Measurements from ENCODE around the gene SCYL1. TPM values are rescaled to one million over a fixed set of nuclear protein-coding genes. Genes with fewer than 3 reads are reported as not detected.
A peak's percentile ranks its signal among the peaks of the same experiment; 100 is the strongest.

The SCYL1 gene
- total RNA-seq, 2 experiments from 2014 or later: 56.8 to 62.9 TPM

DNA sequence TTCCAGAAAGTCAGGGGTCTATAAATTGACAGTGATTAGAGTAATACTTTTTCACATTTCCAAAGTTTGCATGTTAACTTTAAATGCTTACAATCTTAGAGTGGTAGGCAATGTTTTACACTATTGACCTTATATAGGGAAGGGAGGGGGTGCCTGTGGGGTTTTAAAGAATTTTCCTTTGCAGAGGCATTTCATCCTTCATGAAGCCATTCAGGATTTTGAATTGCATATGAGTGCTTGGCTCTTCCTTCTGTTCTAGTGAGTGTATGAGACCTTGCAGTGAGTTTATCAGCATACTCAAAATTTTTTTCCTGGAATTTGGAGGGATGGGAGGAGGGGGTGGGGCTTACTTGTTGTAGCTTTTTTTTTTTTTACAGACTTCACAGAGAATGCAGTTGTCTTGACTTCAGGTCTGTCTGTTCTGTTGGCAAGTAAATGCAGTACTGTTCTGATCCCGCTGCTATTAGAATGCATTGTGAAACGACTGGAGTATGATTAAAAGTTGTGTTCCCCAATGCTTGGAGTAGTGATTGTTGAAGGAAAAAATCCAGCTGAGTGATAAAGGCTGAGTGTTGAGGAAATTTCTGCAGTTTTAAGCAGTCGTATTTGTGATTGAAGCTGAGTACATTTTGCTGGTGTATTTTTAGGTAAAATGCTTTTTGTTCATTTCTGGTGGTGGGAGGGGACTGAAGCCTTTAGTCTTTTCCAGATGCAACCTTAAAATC lies 20.8 kb upstream of the SCYL1 start:
- H3K27ac ChIP-seq (ENCODE audit: low read depth, low read length, poor library complexity, severe bottlenecking): peak overlapping the region; percentile 98
- peak overlapping the region; percentile 79 for H3K4me3 ChIP-seq (ENCODE audit: low read depth, low read length, poor library complexity, severe bottlenecking)
- no peaks in the 10 kb centered on the region for H3K9me3 ChIP-seq (ENCODE audit: low read length)
- peaks cover 52% of the 10 kb centered on the region for H3K4me1 ChIP-seq (ENCODE audit: insufficient read depth, low read length, poor library complexity, severe bottlenecking)
- no peak overlapping the region for H2AFZ ChIP-seq (ENCODE audit: low read length)
- DNase-seq (ENCODE audit: low spot score): no peak
- BruUV-seq (replicated peaks): no TSS peak
- POLR2A ChIA-PET: interaction anchor here (0.7 to 6.7 kb wide), 5 partner anchors 16 to 86 kb away, joined by 3 to 50 read pairs (median 7); no protein-coding TSS in a partner anchor
- H3K79me2 ChIP-seq (ENCODE audit: insufficient read depth, low read depth, low read length): peaks cover 75% of the 10 kb centered on the region
- peaks cover 76% of the 10 kb centered on the region for H3K36me3 ChIP-seq (ENCODE audit: insufficient read depth, low read length)
- CTCF ChIA-PET (ENCODE audit: unreplicated experiment): no interaction called here
- H3K9me2 ChIP-seq (ENCODE audit: insufficient read depth, low read length): no peaks in the 10 kb centered on the region
- TF ChIP-seq, protein P1, sequence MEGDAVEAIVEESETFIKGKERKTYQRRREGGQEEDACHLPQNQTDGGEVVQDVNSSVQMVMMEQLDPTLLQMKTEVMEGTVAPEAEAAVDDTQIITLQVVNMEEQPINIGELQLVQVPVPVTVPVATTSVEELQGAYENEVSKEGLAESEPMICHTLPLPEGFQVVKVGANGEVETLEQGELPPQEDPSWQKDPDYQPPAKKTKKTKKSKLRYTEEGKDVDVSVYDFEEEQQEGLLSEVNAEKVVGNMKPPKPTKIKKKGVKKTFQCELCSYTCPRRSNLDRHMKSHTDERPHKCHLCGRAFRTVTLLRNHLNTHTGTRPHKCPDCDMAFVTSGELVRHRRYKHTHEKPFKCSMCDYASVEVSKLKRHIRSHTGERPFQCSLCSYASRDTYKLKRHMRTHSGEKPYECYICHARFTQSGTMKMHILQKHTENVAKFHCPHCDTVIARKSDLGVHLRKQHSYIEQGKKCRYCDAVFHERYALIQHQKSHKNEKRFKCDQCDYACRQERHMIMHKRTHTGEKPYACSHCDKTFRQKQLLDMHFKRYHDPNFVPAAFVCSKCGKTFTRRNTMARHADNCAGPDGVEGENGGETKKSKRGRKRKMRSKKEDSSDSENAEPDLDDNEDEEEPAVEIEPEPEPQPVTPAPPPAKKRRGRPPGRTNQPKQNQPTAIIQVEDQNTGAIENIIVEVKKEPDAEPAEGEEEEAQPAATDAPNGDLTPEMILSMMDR (conservative IDR thresholded peaks at IDR 0.05; ENCODE audit: low read length): no peak
- no peak for TF ChIP-seq EZH2phosphoT487 (IDR thresholded peaks at IDR 0.05; ENCODE audit: borderline replicate concordance, low read depth, low read length)
- H3K4me2 ChIP-seq (ENCODE audit: low read length): peak overlapping the region; percentile 98
- intact Hi-C loops (cut with micrococcal nuclease; ENCODE audit: unreplicated experiment): no loop called here
- peaks cover 69% of the 10 kb centered on the region for H4K20me1 ChIP-seq (ENCODE audit: insufficient read depth, low read length)

DNA sequence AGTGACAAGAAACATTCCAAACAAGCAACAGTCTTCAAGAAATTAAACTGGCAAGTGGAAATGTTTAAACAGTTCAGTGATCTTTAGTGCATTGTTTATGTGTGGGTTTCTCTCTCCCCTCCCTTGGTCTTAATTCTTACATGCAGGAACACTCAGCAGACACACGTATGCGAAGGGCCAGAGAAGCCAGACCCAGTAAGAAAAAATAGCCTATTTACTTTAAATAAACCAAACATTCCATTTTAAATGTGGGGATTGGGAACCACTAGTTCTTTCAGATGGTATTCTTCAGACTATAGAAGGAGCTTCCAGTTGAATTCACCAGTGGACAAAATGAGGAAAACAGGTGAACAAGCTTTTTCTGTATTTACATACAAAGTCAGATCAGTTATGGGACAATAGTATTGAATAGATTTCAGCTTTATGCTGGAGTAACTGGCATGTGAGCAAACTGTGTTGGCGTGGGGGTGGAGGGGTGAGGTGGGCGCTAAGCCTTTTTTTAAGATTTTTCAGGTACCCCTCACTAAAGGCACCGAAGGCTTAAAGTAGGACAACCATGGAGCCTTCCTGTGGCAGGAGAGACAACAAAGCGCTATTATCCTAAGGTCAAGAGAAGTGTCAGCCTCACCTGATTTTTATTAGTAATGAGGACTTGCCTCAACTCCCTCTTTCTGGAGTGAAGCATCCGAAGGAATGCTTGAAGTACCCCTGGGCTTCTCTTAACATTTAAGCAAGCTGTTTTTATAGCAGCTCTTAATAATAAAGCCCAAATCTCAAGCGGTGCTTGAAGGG lies 20.0 kb upstream of the SCYL1 start:
- peak overlapping the region; percentile 98 for H3K4me2 ChIP-seq (ENCODE audit: low read length)
- peak overlapping the region; percentile 79 for H3K4me3 ChIP-seq (ENCODE audit: low read depth, low read length, poor library complexity, severe bottlenecking)
- peaks cover 59% of the 10 kb centered on the region for H3K4me1 ChIP-seq (ENCODE audit: insufficient read depth, low read length, poor library complexity, severe bottlenecking)
- CTCF ChIA-PET (ENCODE audit: unreplicated experiment): no interaction called here
- H2AFZ ChIP-seq (ENCODE audit: low read length): no peak overlapping the region
- POLR2A ChIA-PET: interaction anchor here (0.7 to 6.7 kb wide), 10 partner anchors 6 to 87 kb away, joined by 3 to 90 read pairs (median 6); partner anchors contain the start of genes MALAT1 and SCYL1
- H3K9me3 ChIP-seq (ENCODE audit: low read length): no peaks in the 10 kb centered on the region
- H4K20me1 ChIP-seq (ENCODE audit: insufficient read depth, low read length): peaks cover 63% of the 10 kb centered on the region
- BruUV-seq (replicated peaks): TSS peak; percentile 13
- peak overlapping the region; percentile 98 for H3K27ac ChIP-seq (ENCODE audit: low read depth, low read length, poor library complexity, severe bottlenecking)
- no peak for DNase-seq (ENCODE audit: low spot score)
- H3K9me2 ChIP-seq (ENCODE audit: insufficient read depth, low read length): no peaks in the 10 kb centered on the region
- peaks cover 67% of the 10 kb centered on the region for H3K79me2 ChIP-seq (ENCODE audit: insufficient read depth, low read depth, low read length)
- H3K36me3 ChIP-seq (ENCODE audit: insufficient read depth, low read length): peaks cover 68% of the 10 kb centered on the region
- no peak for TF ChIP-seq EZH2phosphoT487 (IDR thresholded peaks at IDR 0.05; ENCODE audit: borderline replicate concordance, low read depth, low read length)
- TF ChIP-seq, protein P1 (conservative IDR thresholded peaks at IDR 0.05; ENCODE audit: low read length): no peak
- intact Hi-C loops (cut with micrococcal nuclease; ENCODE audit: unreplicated experiment): no loop called here
